Muscle of arm (tissue), 12 donors: ENCODE measurements around the gene TMEM178B. TPM values are rescaled to one million over a fixed set of nuclear protein-coding genes. Genes with fewer than 3 reads are reported as not detected.

Source experiments
- DNase-seq: peaks from one replicate; pipeline ENCODE4 v3.0.0-alpha.2; 2013
- polyA plus RNA-seq, 12 donors: library from polyadenylated mRNA; unstranded; fragments of 120-200 nt; gene quantifications; one replicate each; pipeline ENCODE4 v1.2.1, GENCODE V29; 2013; ENCODE audit not compliant: insufficient read length in 12 of 12

TMEM178B gene
- polyA plus RNA-seq, 12 donors: 0.50 to 1.9 (median 0.73) TPM; not detected in 1

GRCh38 chr7:141263983-141264382 is 190.1 kb downstream of the TMEM178B start:
- DNase-seq: no peak

GRCh38 chr7:141264511-141264910 is 190.6 kb downstream of the TMEM178B start:
- DNase-seq: no peak

GRCh38 chr7:141265668-141266067 is 191.8 kb downstream of the TMEM178B start:
- DNase-seq: no peak

GRCh38 chr7:141268614-141269013 is 194.8 kb downstream of the TMEM178B start:
- DNase-seq: no peak

GRCh38 chr7:141271451-141271850 is 197.6 kb downstream of the TMEM178B start:
- no peak for DNase-seq

- DNase-seq: no peak
Measured at GRCh38 chr7:141272417-141272816, 198.6 kb downstream of the TMEM178B start.

GRCh38 chr7:141275350-141275749 is 201.5 kb downstream of the TMEM178B start:
- no peak for DNase-seq

- DNase-seq: no peak
Measured at GRCh38 chr7:141276031-141276430, 202.2 kb downstream of the TMEM178B start.

- DNase-seq: no peak
Measured at GRCh38 chr7:141280100-141280499, 206.2 kb downstream of the TMEM178B start.

- DNase-seq: no peak
Measured at GRCh38 chr7:141281311-141281710, 207.4 kb downstream of the TMEM178B start.

- no peak for DNase-seq
Measured at GRCh38 chr7:141286522-141286921, 212.7 kb downstream of the TMEM178B start.

GRCh38 chr7:141287936-141288335 is 214.1 kb downstream of the TMEM178B start:
- DNase-seq: no peak

GRCh38 chr7:141288626-141289025 is 214.8 kb downstream of the TMEM178B start:
- DNase-seq: no peak

- DNase-seq: no peak
Measured at GRCh38 chr7:141290365-141290764, 216.5 kb downstream of the TMEM178B start.

- DNase-seq: no peak
Measured at GRCh38 chr7:141290973-141291372, 217.1 kb downstream of the TMEM178B start.

GRCh38 chr7:141291541-141291940 is 217.7 kb downstream of the TMEM178B start:
- no peak for DNase-seq

GRCh38 chr7:141294143-141294829 is 220.4 kb downstream of the TMEM178B start:
- DNase-seq: no peak

- DNase-seq: no peak
Measured at GRCh38 chr7:141295367-141295895, 221.6 kb downstream of the TMEM178B start.

GRCh38 chr7:141300816-141301215 is 227.0 kb downstream of the TMEM178B start:
- DNase-seq: no peak

GRCh38 chr7:141301544-141301943 is 227.7 kb downstream of the TMEM178B start:
- DNase-seq: no peak

- DNase-seq: no peak
Measured at GRCh38 chr7:141302617-141303016, 228.8 kb downstream of the TMEM178B start.

GRCh38 chr7:141304291-141304690 is 230.4 kb downstream of the TMEM178B start:
- DNase-seq: no peak

- DNase-seq: no peak
Measured at GRCh38 chr7:141306081-141306480, 232.2 kb downstream of the TMEM178B start.

GRCh38 chr7:141312395-141312794 is 238.5 kb downstream of the TMEM178B start:
- DNase-seq: no peak
